ENCODE data around the gene ORM1.

GRCh38 chr9:114294664-114295063, 28.2 kb upstream of the ORM1 start:
- TF ChIP-seq POLR2AphosphoS5 (IDR thresholded peaks at IDR 0.05): no peak
- no peak for TF ChIP-seq CTCF (IDR thresholded peaks at IDR 0.05)
- no peak for TF ChIP-seq POLR2A (IDR thresholded peaks at IDR 0.05)
